ENCODE measurements around the gene PTPRN2.

The PTPRN2 gene

DNA sequence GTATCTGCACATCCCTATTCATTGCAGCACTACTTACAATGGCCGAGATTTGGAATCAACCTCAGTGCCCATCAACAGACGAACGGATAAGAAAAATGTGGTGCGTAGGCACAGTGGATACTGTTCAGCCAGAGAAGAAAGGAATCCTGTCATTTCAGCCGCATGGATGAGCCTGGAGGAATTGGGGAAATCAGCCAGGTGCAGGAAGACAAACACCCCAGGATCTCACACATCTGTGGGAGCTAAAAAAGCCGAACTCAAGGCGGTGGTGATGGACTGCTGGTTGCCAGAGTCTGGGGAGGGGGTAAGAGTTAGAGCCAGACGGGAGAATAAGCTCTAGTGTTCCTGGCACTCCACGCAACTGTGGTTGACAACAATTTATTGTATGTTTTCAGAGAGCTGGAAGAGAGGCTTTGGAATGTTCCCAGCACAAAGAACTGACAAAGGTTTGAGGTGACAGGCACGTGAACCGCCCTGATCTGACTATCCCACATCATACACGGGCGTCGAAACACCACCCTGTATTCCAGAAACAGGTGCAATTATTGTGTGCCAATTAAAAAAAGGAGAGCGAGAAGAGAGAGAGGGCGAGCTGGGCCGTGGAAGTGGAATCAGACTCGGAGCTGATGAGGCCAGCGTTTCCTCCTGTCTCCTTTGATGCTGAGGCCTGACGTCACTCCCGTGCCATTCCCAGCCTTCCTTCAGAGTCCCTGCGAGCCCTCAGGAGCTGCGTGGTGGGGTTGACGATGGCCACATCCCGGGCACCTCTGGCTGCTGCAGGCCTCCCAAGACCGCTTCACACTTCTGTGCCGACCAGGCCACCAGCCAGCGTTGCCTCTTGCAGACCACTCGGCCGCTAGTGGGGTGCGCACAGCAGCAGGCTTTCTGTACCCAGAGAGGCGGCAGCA is 1061.4 kb downstream of the PTPRN2 start:
- DNase-seq (ENCODE audit: low read depth) = no peak

DNA sequence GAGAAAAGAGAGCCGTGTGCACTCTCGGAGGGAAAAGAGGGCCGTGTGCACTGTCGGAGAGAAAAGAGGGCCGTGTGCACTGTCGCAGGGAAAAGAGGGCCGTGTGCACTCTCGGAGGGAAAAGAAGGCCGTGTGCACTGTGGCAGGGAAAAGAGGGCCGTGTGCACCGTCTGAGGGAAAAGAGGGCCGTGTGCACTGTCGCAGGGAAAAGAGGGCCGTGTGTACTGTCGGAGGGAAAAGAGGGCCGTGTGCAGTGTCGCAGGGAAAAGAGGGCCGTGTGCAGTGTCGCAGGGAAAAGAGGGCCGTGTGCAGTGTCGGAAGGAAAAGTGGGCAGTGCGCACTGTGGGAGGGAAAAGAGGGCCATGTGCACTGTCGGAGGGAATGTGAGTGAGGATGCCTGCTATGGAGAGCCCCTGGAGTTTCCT is 1062.1 kb downstream of the PTPRN2 start:
- DNase-seq (ENCODE audit: low read depth) = no peak

DNA sequence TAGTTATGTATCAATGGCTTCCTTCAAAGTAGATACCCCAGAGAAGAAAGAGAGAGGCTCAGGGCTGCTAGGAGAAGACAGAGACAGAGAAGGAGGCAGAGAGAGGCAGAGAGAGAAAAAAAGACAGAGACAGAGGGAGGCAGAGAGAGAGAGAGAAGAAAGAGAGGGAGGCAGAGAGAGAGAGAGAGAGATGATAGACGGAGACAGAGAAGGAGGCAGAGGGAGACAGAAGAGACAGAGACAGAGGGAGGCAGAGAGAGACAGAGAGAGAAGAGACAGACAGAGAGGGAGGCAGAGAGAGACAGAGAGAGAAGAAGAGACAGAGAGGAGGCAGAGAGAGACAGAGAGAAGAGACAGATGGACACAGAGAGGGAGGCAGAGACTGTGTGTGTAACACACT is 1062.9 kb downstream of the PTPRN2 start:
- DNase-seq (ENCODE audit: low read depth) = no peak

DNA sequence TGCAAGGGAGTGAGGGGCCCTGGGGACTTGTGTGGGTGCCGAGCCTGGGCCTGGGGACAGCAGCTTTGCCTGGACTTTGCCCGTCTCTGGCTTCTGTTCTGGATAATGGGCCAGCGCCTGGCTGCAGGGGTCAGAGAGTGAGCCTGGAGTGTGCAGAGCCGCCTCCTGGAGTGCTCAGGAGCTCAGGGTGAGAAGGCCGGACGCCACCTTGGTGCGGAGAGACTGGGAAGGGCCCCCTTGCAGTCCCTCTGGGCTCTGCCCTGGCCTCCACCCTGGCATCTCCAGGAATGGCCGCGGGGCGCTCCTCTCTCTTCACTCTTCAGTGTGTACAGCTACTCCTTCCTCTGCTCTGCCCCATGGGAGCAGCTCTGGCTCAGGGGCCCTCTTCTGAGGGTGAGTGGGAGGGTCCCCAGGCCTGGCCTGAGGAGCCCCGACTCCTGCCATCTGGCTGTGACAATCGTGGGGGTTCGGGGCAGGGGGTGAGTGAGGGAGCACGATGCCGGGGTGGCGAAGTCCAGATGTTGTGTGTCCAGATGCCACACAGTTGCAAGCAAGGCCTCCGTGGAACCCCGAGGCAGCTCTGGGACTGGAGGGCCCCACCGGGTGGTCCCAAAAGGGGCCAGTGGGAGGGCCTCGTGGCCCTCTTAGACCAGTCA is 1063.7 kb downstream of the PTPRN2 start:
- no peak for DNase-seq (ENCODE audit: low read depth)

DNA sequence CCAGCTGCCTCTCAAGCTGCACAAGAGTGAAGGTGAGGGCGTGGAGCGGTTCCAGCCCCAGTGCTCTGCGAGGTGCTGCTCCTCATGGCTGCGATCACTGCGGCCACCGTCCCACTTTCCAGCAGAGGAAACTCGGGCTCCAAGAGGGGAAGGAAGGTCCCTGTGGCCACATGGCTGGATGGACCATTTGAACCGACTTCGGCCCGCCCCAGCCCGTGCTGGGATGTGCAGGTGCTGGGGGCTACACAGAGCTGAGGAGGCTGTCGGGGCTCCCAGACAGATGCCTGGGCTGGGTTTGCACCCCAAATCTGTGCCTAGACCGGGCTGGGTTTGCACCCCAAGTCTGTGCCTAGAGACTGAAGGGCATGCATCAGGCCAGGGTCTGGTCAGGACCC is 1064.3 kb downstream of the PTPRN2 start:
- no peak for DNase-seq (ENCODE audit: low read depth)

DNA sequence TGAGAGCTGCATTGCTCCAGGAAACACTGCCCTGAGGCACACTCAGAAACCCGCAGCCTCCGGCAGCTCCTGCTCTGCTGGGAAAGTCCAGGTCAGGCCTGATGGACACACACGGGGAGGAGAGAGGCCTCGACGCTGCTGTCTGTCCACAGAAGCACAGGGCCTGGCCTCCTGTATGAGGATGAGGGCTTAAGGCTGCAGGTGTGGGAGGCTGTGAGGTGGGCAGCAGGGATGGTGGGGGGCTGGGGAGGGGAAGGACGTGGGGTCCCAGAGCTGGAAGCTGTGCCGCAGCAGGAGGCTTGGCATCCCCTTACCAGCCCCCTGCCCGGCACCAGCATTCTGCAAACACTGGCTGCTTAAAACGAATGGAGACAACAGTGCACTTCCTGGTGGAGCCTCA is 1064.7 kb downstream of the PTPRN2 start:
- DNase-seq (ENCODE audit: low read depth) = no peak

DNA sequence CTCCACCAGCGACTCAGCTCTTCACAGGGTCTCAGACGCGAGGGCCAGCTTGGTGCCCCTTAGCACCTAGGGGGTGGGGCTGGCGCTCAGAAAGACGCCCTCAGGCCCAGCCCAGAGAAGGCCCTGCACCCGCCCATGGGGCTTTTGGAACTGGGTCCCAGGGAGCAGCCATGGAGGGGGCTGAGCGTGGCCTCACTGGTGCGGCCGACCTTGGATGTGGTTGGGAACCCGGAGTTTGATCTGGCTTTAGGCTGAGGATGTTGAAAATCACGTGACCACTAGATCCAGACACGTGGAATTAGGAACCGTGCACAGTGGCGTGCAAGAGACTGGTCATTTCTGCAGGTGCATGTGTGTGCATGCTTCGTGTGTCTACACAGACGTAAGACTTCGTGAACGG is 1065.4 kb downstream of the PTPRN2 start:
- no peak for DNase-seq (ENCODE audit: low read depth)

DNA sequence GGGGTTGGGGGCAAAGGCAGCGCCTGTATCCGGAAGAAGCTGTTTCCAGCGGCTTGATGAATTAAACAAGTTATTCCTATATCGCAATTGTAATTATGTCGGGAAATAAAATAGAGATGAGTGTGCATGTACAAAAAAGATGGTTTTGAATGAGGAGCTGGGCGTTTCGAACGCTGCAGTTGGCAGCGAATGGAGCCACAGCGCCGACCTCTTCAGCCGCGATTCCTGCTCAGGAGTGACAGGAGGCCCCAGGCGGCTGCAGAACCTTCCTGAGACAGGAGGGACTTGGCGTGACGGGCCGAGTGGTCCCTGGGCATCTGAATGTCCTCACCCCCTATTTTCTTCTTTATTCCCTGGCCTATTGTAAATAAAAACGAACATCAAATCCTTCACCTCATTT is 1065.9 kb downstream of the PTPRN2 start:
- no peak for DNase-seq (ENCODE audit: low read depth)

DNA sequence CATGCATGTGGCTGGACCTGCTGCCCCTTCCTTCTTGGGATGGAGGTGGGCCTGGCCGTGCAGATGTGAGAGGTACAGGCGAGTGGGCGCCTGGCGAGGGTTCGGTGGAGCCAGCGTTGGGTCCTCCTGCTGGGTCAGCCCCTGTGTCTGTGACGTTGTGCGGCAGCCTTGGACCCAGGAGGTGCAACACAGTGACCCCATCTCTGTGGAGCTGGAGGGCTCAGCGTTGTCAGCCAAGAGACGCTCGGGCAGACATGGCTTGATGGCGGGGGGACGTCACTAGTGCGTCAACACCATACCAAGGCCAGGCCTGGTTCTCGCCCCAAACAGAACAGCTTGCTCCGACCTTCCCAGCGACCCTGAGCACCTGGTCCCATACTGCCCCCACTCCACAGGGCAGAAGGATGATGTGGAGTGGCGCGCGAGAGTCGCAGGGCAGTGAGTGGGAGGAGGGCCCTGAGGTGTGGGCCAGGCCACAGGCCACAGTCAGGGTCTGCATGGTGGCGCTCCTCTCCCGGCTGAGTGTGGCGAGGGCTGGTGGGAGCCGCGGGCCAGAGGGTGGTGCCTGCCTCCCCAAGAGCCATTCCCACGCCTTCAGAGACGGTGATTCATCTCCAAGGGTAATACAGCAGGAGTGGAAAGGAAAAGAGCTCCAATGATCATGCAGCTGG is 1066.4 kb downstream of the PTPRN2 start:
- DNase-seq (ENCODE audit: low read depth) = no peak

DNA sequence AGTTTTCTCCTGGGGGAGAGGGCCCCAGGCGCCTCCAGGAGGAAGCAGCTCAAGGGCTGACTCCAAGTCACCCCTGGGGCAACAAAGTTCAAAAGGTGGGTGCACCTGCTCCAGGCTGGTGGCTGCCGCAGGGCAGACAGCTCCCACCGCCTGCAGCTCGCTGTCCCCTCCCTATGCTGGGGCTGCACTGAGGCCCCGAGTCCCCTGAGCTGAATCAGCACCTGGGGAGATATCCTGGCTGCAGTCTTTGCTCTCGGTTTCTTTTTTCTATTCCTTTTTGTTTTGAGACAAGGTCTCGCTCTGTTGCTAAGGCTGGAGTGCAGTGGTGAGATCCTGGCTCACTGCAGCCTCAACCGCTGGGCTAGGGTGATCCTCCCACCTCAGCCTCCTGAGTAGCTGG is 1067.4 kb downstream of the PTPRN2 start:
- no peak for DNase-seq (ENCODE audit: low read depth)

DNA sequence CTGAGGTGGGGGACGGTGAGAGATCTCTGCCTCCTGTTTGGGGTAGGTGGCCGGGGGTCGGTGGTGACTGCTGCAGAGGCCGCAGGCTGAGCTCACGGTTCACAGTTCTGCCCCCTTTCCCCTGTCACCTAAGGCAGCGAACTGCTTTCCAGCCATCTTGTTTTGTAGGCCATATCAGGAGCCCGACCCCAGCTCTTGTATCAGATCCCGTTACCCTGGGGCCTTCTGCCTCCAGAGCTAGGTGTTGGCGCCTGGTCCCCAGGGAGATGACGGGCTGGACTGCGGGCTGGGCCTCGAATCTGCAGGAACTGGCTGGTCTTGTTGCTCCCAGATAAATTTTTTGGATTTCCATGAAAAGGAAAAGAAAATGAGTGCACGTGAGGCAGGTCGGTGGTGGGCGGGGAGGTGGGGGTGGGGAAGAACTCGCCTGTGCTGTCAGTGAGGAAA is 1067.8 kb downstream of the PTPRN2 start:
- no peak for DNase-seq (ENCODE audit: low read depth)

DNA sequence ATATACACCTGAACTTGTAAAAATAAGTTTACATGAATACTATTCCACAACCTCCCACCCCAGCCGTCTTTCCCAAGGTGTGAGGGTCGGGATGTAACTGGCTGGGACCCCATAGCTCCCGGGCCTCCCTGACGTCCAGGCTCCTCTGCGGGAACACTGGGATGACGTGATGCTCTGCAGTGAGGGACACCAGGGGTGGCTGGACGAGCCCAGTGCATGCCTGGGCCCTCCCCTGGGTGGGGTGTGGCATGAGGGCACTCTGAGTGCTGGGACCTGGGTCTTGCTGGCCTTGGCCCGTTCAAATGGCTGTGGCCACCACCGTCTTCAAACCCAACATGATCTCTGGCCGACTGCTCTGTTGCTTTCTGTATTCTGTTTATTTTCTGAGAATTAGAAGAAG is 1068.4 kb downstream of the PTPRN2 start:
- DNase-seq (ENCODE audit: low read depth) = no peak

DNA sequence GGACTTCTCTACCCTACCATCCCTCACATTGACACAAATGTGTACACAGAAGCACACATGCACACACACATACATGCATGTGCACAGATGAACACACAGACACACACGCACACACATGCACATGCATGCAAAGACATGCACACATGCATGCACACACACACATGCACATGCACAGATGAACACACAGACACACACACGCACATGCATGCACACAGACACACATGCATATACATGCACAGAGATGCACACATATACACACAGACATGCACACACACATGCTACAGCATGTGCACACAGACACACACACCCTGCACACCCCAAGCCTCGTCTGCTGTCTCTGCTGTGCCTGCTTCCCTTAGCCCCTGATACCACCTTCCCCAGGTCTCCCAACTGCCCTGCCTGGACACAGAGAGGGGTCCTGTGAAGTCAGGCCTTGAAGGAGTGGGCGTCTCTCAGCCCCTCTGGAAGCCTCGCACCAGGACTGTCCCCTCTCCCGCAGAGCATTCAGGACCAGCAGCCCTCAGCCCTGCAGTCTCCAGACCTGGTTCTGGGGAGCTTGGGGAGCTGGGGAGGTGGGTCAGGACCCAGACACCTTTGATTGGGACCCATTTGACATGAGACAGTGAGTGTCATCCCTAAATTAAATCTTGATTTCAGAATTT is 1069.0 kb downstream of the PTPRN2 start:
- DNase-seq (ENCODE audit: low read depth) = no peak

DNA sequence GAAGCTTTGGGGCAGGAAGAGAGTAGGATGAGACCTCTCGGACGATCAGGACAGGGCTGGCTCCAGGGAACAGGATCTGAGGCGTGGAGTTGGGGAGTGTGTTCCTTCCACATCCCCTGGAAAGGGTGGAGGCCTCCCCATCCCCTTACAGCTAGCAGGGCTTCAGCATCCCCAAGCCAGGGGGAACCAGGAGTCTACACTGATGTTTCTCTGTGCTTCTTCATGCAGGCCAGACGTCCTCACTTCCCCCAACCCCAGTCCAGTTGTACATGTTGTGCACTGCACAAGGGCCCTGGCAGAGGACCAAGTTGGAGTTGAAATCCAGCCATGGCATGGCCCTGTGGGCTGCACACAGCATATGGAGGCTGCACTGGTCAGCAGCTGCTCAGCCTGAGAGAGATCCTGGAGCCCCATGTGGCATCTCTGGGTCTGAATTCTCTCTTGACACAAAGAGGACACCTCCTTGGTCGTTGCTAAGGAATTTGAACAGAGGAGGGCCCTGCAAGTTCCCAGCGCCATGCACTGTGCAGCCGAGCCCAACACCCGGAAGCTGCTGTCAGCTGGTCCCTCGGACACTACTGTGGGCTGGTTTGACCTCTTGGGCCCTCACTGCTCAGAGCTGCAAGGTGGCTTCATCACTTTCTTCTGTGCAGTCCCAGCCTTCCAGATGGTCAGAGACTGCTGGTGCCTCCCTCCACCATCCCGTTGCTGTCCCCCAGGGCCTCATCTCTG is 1069.7 kb downstream of the PTPRN2 start:
- no peak for DNase-seq (ENCODE audit: low read depth)

DNA sequence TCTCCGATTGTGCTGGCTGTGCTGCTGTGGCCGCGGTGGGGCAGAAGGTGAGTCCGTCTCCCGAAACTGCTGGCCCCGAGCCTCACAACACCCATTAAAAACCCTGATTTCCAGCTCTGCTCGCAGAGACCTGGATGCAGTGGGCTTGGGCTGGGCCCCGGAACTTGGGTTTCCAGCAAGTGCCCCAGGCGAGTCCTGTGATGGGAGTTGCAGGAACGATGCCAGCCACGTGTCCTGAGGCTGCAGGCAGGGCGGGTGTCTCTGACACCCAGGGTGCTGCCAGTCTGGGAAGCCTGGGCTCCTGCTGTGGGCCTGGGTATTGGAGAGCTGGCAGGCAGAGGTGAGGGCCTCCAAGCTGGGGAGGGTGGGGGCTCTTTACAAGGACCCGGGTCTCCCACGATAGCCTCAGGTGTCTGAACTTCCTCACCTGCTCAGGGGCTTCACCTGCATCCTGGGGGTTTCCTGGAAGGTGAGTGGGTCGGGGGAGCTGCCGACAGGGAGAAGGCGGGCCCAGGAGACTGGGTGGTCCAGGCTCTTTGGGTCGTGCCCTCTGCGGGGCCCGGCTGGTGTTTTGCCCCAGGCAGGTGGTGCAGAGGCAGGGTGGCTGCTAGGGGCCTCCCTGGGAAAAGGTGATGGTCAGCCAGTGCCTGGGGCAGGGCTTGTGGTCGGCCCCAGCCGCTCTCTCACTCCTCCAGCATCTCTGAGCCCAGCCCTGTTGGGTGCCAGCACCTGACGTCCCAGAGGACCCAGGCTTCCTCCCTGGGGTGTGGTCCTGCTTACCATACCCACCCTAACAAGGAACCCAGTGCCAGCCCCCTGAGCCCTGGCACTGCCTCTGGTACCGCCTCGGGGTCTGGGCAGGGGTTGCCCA is 1070.5 kb downstream of the PTPRN2 start:
- DNase-seq (ENCODE audit: low read depth) = no peak

DNA sequence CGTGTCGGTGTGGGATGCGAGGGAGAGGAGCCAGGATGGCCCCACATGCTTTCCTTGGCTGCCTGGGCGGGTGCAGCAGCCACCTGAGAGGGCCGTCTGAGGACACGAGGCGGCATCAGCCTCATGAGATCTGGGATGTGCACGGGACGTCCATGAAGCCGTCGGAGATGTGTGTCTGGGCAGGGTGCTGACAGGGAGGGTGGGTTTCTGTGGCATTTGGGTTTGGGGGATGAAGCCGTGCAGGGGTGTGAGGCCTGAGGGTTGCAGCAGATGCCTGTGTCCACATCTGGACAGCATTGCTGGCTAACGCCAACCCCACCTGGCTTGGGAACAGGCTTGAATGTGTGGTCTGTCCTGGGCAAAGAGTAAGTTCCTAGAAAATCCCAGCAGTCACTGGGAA is 1071.3 kb downstream of the PTPRN2 start:
- DNase-seq (ENCODE audit: low read depth) = no peak

DNA sequence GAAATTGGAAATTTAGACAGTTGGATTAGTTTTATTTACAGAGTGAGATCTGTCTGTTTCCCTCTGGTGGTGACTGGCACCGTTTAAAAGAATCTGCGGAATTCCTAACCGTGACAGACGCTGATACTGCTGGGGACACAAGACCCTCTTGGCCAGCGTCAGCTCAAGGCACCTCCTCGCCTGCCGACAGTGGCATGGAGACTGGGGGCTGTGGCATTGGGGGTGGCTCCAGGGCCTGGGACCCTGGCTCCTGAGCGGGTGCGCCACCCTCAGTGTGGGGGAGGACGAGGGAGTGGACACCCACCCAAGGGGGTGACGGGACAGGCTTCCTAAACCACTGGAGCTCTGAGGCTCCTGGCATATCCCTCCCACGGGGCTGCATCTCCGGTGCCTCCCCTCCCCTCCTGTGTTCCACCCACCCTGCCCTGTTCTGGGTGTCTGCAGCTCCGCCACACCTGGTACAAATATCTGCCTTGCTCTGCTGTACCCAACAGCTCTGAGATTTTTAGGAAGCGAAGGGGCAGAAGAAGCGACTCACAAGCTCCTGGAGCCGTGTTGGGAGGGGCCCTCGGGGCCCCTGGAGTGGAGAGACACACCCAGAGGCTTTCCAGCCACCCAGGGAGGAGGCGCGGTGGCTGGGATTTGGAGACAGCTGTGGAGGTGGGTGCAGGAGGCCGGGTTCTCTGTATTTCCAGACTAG is 1072.1 kb downstream of the PTPRN2 start:
- no peak for DNase-seq (ENCODE audit: low read depth)

DNA sequence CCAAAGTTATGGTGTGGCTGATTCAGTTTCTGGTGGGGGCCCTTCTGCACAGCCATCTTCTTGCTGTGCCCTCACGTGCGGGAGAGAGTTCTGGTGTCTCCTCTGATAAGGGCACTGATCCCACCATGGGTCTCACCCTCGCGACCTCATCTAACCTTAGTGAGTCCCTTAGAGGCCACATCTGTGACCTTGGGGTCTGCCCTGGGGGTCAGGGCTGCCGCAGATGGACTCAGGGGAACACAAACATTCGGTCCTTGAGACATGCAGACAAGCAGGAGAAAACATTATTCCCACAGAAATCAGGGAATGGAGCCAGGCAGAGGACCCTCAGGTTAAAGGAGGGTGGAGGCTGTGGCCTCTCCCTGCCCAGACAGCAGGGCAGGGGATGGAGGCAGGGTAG is 1072.9 kb downstream of the PTPRN2 start:
- DNase-seq (ENCODE audit: low read depth) = no peak

DNA sequence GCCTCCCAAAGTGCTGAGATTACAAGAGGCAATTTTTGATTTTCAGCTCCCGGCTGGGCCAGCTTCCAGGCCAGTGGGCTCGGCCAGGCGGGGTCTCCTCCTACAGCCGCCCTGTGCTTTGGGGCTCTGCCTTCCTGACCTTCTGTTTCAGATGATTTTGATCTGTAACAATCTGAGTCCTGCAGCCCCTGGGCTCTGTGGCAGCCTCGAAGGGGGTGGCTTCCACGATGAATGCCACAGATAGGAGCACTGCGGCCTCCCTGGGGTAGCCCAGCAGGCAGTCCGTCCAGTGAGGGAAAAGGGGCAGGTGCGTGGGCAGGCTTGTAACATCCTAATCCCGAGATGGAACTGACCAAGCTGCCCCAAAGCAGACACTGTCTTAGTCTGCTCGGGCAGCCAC is 1073.3 kb downstream of the PTPRN2 start:
- no peak for DNase-seq (ENCODE audit: low read depth)

DNA sequence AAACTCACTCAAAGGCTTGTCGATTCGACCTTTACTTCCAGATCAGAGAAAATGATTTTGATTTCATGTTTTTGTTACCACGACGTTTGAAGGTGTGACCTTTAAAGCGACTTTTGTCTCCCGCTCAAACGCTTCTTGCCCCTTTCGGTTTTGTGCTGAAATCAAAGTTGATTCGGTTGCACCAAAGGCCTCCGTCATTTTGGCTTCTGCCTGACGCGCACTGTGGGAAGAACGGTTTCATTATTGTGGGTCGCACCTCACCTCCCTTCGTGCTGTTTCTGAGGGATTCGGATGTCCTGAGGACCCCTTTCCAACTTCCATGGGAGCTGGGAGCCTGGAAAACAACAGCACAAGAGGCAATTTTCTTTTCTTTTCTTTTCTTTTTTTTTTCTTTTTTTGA is 1073.9 kb downstream of the PTPRN2 start:
- no peak for DNase-seq (ENCODE audit: low read depth)
